Left renal cortex interstitium (tissue), 4 donors: ENCODE measurements around the gene JAZF1. TPM values are rescaled to one million over a fixed set of nuclear protein-coding genes. Genes with fewer than 3 reads are reported as not detected.

Source experiments
- DNase-seq, 4 donors: peaks; one replicate each; pipeline ENCODE4 v3.0.0-alpha.2; 2013; ENCODE audit warnings: low read depth in 4 of 4, low spot score in 2 of 4, missing footprints in 1 of 4
- polyA plus RNA-seq, 4 donors: library from polyadenylated mRNA; unstranded; fragments of 120-200 nt; gene quantifications; one replicate each; pipeline ENCODE4 v1.2.1, GENCODE V29; 2013; ENCODE audit not compliant: insufficient read length in 4 of 4

The JAZF1 gene
- polyA plus RNA-seq, 4 donors = 10.9 to 15.5 (median 13.3) TPM

GRCh38 chr7:28192786-28193585, 12.4 kb upstream of the JAZF1 start:
- no peak for DNase-seq

- no peak for DNase-seq
Measured at GRCh38 chr7:28191751-28192150, 11.2 kb upstream of the JAZF1 start.

- no peak for DNase-seq
Measured at GRCh38 chr7:28191184-28191583, 10.6 kb upstream of the JAZF1 start.

GRCh38 chr7:28190077-28190710, 9.6 kb upstream of the JAZF1 start:
- DNase-seq = no peak

- no peak for DNase-seq
Measured at GRCh38 chr7:28187012-28187411, 6.4 kb upstream of the JAZF1 start.

GRCh38 chr7:28183627-28184026, 3.0 kb upstream of the JAZF1 start:
- no peak for DNase-seq

- DNase-seq = no peak
Measured at GRCh38 chr7:28182071-28182471, 1.5 kb upstream of the JAZF1 start.

- DNase-seq = no peak
Measured at GRCh38 chr7:28181416-28181815, 821 bp upstream of the JAZF1 start.

GRCh38 chr7:28180031-28180363, 598 bp downstream of the JAZF1 start:
- DNase-seq = no peak

GRCh38 chr7:28179120-28180030, 1.2 kb downstream of the JAZF1 start:
- DNase-seq = no peak

GRCh38 chr7:28178599-28178998, 2.0 kb downstream of the JAZF1 start:
- no peak for DNase-seq

- no peak for DNase-seq
Measured at GRCh38 chr7:28177836-28178235, 2.8 kb downstream of the JAZF1 start.

- no peak for DNase-seq
Measured at GRCh38 chr7:28176645-28177044, 4.0 kb downstream of the JAZF1 start.

GRCh38 chr7:28176174-28176573, 4.4 kb downstream of the JAZF1 start:
- no peak for DNase-seq

- no peak for DNase-seq
Measured at GRCh38 chr7:28174901-28175661, 5.5 kb downstream of the JAZF1 start.

GRCh38 chr7:28174442-28174841, 6.2 kb downstream of the JAZF1 start:
- DNase-seq = no peak

- DNase-seq = no peak
Measured at GRCh38 chr7:28173531-28173930, 7.1 kb downstream of the JAZF1 start.

GRCh38 chr7:28172958-28173357, 7.6 kb downstream of the JAZF1 start:
- no peak for DNase-seq

GRCh38 chr7:28170701-28171100, 9.9 kb downstream of the JAZF1 start:
- no peak for DNase-seq

GRCh38 chr7:28169230-28169629, 11.4 kb downstream of the JAZF1 start:
- DNase-seq = no peak
